NCI-H2029 (cell line): ENCODE data around the gene ZBTB32.
A peak's percentile ranks its signal among the peaks of the same experiment; 100 is the strongest.

Experiments
- DNase-seq: peaks from one replicate; lab custom pipeline; 2025; lab: John Stamatoyannopoulos, UW

Gene ZBTB32

DNA sequence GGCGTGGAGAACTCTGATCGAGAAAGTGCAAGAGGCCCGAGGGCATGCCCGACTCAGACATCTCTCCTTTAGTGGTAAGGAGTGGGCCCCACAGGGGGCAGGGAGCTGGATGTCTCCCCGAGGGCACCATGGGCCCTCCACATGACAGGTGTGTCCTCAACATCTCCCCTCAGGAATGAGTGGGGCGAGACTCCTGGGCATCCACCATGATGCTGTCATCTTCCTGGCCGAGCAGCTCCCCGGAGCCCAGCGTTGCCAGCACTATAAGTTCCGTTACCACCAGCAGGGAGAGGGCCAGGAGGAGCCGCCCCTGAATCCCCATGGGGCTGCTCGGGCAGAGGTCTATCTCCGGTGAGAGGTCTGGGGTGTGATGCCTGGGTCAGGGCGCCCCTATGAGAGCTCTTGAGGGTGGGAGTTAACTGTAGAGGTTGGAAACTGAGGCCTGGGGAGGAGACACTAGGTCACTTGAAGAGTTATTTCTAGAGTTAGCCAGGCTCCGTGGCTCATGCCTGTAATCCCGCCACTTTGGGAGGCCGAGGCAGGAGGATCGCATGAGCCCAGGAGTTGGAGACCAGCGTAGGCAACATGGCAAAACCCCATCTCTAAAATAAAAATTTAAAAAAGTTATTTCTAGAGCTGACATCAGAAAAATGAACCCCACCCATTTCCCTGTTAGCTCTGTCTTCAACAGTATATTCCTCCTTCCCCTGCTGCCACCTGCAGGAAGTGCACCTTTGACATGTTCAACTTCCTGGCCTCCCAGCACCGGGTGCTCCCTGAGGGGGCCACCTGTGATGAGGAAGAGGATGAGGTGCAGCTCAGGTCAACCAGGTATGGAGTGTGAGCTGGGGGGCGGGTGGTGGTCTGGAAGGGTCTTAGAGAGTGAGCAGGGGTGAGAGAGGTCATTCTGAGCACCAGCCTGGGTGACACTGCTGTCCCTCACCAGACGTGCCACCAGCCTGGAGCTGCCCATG lies 32.8 kb downstream of the ZBTB32 start:
- no peak for DNase-seq

DNA sequence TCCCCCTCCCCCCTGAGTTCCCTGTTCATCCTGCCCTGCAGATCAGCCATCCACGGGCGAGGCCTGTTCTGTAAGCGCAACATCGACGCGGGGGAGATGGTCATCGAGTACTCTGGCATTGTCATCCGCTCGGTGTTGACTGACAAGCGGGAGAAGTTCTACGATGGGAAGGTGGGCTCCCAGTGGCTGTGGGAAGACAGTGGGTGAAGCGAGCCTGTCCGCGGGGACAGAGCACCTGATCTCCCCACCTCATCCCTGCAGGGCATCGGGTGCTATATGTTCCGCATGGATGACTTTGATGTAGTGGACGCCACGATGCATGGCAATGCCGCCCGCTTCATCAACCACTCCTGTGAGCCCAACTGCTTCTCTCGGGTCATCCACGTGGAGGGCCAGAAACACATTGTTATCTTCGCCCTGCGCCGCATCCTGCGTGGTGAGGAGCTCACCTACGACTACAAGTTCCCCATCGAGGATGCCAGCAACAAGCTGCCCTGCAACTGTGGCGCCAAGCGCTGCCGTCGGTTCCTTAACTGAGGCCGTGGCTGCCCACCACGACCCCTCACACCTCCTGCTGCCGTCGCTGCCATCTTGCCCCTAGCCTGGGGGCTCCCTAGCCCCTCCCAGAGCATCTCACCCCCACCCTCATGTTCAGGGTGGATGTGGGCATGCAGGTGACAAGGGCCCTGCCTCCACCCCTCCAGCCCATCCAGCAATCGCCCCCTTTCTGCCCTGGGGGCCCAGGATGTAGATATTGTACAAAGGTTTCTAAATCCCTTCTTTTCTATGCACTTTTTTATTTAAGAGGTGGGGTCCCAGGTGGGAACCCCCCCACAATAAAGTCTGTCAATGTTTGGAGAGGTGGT lies 33.9 kb downstream of the ZBTB32 start:
- DNase-seq: no peak

DNA sequence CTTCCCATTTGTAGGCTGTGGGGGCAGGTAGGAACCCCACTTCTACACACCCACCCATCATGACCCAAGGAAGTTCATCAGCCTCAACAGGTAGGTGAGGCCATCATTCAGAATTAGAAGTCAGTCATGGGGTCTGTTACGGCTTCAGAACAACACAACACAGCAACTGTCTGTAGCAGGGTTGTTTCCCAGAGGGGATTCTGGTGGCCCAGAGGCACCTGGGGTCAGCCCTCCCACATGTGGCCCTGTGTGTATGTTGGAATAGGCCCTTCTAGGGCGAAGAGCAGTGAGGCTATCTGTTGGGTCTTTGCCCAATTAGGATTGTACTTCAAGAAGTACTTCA lies 34.5 kb downstream of the ZBTB32 start:
- no peak for DNase-seq

DNA sequence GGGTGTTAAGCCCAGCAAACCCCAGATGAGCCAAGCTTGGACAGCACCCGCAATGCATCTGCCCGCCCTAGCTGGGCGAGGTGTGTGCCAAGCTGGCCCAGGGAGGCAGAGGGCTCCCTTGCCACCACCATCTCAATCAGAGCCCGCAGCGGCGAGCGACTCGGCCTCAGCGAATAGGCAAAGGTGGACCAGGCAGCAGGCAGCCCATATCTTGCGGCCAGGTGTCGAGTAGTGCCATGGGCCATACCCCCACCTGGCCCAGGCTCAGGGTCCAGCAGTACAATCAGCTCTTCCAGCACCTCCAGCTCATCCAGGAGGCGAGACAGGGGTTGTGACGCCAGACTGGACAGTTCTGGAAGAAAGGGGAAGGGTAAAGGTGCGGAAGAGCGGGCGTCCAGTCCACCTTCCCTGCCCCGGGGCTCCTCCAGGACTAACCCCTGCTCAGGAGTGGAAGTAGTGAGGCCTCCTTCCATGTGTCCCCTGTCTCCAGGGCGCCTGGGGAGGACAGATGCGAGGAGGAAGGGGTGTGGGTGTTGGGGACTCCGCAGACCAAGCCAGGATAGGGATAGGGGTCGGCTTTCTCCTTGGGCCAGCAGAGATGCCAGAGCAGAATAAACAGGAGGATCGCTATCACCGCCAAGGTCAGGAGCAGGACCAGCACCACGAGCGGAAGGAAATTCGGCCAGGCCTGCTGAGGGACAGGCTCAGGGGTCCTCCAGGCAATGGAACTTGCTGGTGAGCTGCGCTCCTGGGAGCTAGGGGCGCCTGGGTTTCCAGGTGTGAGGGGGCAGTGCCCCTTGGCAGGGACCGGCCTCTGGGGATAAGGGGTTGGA lies 35.1 kb downstream of the ZBTB32 start:
- DNase-seq: no peak

DNA sequence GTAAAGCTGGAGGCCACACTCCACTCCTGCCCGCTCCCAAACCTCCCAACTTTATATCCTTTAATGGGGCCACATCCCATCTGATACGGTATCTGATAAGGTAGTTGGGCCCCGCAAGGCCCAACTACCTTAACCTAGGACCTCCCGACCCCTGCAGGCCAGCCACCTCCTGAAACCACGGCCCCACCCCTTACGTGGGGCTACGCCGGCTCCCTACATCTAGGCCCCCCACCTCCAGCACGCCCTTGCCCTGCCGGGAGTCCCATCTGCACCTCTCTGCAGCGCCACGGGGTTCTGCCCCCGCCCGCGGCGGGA lies 35.7 kb downstream of the ZBTB32 start:
- no peak for DNase-seq

DNA sequence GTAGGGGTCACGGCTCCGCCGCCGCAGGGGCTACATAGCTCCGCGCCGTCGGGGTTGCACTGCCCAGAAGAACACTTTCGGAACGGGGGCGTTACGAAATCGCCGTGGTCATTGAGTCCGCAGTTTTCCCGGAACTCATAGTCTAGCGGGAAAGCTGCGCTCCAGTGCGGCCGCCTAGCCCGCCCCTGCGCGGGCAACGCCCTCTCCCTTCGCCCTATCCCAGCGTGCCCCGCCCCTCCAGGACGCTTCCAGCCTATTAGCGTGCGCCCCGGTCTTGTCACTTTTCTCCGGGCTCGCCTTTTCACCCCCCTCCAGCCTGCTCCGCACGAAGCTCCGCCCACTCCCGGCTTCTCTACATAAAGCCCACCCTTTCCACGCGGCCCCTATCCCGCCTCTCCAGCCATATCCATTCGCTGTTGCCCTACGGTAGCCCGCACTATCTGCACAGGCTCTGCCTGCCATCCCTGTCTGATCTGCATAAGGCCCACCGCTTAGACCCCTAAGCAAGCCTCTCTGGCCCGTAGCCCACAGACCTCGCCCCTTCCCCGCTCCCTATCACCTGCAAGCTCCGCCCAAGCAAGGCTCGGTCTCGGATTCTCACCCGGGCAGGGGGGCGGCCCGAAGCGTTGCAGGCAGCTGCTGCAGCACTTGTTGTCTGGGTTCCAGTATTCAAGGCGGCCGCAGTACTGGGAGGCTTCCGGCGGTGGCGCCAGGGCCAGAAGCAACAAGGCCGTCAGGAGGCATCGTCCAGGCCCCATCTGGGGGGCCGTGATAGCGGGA lies 36.3 kb downstream of the ZBTB32 start:
- peak; percentile 97 for DNase-seq

DNA sequence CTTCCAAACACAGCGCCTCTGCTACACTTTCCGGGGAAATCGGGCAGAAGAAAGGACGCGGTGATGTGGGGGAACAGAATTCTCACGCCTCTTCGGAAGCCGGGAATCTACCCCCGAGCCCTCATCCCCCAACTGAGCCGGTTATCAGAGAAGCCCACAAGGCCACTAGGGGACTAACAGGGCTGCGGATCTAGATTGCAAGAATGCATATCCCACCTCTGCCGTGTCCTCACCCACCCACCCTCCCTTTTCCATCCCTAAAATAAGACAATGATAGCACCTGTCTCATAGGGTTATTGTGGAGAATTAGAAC lies 36.8 kb downstream of the ZBTB32 start:
- DNase-seq: no peak

DNA sequence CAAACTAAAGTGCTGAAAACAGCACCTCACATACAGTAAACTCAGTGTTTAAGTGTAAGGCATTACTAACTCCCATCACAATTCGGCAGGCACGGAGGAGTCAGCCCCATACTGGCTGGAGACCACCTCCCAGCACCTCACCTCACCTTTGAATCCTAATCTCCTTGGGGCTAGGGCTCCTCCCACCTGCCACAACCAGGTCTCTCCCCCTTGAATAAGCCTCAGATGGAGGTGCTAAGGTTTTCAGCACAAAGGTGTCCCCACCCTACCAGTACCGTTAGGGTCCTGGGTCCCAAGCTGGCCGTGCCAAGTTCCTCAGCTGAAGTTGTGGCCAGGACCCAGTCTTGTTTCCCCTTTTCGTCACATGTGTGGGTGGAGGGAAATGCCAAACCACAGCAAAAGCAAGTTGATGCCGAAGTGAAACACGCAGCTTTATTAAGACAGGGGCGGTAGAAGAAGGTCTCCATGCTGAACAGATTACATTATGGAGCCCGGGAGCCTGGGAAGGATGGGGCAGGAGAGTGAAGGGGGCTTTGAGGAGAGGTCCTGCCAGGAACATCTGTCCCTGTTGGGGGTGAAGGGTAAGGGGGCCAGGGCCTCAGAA lies 37.9 kb downstream of the ZBTB32 start, which contains the start of gene IGFLR1:
IGFLR1 (minus strand) TSS at position 332 of the 604 bp plus-strand sequence. CDS start 1,272 bp downstream, outside the sequence.
- DNase-seq: no peak

DNA sequence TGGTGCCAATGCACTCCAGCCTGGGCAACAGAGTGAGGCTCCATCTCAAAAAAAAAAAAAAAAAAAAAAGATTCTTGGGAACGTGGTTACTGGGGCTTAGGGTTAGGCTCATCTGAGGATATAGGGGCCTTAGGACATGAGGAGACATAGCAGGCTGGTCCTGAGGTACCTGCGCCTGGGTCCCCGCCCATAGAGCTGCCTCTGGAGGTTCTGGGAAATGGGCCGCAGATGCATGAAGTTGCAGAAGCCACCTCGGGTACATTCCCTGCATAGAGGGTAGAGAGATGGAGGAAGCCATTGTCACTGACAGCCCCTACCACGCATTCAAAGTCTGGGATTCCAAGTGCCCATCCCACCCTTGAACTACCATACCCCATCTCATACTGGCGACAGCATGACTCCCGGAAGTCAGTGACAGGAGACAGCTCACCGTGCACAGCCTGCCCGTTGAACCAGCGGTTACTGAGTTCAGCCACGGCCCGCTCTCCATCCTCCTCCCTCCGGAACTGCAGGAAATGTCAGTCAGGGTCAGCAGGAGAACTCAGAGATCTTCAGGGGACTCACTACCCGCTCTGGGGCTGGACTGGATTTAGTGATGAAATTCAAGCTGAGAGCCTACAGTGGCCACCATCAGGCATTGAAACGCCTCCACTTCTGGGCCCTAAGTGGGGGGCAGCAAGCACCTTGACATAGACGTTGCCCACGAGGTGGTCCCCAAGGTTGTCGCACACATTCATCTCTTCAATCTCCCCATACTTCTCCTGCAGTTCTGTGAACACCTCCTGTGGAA lies 39.5 kb downstream of the ZBTB32 start:
- no peak for DNase-seq

DNA sequence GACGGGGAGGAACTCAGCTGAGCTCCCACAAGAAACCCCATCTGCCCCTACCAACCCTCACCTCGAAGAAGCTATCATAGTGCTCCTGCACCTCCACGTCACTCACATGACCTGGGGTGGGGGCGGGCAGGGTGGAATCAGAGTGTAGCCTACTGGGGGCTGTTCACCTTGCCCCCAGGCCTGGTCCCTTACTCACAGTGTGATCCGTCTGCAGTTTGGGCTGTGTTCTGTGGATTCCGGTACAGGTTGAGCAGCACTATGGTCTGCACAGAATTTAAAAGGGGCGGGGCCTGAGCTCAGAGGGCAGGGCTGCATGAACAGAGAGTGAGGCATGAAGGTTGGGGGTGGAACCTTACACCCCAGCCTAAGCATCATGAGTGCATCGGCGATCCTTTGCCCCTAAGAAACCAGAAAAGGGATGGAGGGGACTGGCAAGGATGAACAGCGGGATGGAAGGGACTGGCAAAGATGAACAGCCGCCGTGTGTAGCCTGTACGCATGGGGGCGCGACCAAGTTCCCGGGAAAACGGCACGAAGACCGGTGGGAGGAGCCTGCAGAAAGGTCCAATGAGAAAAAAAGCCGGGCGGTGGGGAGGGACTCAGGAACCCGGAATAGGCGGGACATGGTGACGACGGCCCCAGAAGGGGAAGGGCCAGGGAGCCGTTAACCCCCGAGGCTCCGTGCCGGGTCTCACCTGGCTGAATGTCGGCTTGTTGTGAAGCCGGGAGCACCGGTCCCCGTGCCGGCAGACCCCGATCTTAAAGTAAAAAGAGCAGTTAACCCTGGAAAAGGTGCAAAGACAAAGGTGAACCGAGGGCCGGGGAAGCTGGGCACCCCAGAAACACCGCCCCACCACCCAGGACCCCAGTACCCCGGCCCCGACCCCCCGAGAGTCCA lies 40.3 kb downstream of the ZBTB32 start:
- DNase-seq: peak; percentile 97

DNA sequence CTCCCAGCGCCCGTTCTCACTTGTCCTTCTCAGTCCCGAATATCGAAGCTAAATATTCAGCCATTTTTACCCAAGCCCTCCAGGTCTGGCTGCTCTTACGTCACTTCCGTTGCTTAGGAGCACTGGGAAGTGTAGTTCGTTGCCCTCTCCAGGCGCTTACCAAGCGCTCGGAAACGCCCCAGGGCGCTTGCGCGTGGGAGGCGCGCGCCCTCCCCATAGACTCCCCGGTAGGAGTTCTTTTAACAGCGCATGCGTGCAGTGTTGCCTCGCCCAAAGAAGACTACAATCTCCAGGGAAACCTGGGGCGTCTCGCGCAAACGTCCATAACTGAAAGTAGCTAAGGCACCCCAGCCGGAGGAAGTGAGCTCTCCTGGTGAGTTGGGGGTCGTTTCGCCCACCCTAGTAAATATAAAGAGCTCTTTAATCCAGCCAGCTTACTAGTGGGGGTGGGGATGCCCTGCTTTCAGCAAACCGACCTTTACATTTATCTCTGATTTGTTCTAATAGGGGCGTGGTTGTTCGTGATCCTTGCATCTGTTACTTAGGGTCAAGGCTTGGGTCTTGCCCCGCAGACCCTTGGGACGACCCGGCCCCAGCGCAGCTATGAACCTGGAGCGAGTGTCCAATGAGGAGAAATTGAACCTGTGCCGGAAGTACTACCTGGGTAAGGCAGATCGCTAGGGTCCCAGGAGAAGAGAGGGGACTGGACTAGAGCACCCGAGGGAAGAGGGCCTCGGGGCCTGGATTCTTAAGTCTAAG lies 41.1 kb downstream of the ZBTB32 start, which contains the start of the genes PSENEN and U2AF1L4:
PSENEN (plus strand) TSS at position 324 of the 759 bp plus-strand sequence; CDS start at position 604, 280 bp downstream.
U2AF1L4 (minus strand) TSS at position 91 of the 759 bp plus-strand sequence; CDS start at position 64, 27 bp downstream.
- peak; percentile 99 for DNase-seq

DNA sequence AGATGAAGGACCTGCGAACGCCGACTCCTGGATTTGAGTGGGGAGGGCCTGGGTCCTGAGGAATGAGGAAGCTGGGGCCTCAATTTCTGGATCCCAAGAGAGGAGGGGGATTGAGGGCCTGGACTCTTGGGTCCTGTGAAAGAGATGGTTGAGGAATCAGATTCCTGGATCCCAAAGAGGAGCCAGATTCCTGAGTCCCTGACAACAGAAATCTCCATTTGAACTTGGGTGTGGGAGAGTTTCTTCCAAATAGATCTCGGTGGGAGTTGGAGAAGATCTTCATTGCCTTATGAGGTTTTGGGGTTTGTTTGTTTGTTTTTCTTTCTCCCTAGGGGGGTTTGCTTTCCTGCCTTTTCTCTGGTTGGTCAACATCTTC lies 41.7 kb downstream of the ZBTB32 start:
- no peak for DNase-seq

DNA sequence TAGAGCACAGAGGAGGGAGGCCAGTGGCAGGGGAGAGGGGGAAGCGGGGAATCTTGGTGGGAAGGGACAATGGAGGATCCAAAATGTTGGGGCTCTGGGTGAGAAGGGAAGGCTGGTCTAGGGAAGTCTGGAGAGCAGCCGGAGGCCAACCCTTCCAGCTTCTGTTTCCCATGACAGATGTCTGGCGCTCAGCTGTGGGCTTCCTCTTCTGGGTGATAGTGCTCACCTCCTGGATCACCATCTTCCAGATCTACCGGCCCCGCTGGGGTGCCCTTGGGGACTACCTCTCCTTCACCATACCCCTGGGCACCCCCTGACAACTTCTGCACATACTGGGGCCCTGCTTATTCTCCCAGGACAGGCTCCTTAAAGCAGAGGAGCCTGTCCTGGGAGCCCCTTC lies 42.2 kb downstream of the ZBTB32 start:
- no peak for DNase-seq

DNA sequence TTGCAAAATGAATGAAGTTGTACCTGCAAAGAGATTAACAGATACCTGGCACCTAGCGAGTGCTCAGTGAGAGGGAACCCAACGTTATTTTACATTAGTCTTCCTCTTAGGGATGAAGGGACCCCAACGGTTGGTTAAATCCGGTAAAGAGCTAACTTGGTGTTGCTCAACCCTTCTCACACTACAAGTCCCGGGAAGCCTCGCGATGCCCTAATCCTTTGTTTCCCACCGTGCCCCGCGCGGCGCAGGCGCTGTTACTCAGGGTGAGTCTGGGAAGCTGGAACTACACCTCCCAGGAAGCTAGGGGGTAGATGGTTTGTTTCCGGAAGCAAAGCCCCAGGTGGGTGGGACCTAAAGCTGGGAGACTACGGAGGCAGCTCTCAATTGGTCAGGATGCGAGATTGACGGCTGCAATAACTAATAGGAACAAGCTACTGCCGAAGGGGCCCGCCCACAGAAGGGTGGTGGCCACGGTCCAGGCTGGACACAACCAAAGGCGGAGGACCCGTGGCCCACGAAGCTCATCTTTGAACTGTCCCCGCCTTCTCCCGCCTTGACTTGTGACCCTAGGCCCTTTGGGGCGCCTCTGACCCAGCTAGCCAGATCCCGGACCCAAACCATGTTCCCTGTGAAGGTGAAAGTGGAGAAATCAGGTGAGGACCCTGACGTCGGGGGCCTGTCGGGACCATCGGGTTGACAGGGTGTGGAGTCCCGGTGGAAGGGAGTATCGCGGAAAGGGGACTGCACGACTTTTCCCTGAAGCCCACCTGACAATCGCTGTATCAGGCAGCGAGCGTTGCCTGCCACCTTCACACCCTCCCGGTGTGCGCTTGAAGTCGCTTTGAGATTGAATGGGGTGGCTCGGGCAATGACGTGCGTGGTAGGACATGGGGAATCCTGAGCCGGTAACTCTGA lies 44.0 kb downstream of the ZBTB32 start, which contains the start of gene LIN37:
LIN37 (plus strand) TSS at position 471 of the 915 bp plus-strand sequence; CDS start at position 620, 149 bp downstream.
- DNase-seq: peak; percentile 99

DNA sequence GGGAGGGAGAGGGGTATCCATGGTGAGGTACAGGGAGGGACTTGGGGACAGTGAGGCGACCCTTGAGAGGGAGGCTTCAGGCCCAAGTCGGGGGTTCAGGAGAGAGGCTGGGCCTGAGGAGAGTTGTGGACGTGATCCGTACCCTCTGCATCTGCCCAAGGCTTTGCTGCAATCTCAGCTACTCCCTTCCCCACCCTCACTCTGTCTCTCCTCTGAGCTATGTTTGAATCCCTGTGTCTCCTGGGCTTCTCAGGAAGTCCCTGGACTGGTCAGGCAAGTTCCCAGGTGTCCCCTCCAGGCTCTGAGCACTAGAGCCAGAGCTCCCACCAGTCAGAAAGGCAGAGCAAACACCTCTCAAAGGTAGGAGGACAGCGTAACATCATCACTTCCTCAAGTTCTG lies 45.8 kb downstream of the ZBTB32 start:
- DNase-seq: no peak

DNA sequence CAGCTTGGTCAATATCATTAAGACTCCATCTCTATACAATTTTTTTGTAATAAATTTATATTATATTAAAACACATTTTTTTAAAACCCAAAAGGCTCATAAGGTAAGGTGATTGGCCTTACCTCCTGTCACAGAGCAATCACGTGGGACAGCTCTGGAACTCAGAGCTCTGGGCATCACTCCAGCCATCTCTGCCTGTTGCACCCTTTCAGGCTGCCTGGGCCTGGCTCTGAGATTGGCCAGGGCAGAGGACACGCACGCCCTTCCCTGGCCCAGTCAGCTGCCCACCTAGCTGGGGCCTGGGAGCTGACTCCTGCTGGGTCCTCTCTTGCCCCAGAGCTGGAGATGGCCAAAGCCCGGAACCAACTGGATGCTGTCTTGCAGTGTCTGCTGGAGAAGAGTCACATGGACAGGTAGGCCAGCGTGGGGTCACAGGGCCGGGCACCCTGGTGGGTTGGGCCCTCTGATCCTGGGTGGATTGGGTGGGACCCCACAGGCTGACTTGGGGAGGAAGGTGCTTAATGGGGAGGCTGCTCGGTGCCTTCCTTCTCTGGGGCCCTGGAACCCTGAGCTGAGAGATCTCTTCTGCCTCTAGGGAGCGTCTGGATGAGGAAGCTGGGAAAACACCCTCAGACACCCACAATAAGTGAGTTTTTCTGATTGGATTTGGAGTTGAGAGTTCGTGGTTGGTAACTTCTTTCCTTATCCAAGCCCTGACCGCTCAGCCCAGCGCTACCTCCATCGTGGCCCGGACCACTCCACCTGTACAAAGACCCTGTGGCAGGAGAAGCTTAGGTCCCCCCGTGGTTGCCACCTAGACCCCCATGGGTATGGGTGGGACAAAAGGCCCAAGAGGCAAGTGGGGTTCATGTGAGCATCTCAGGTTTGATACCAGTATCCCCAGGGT lies 47.7 kb downstream of the ZBTB32 start:
- DNase-seq: no peak
